Mesenchymal stem cell (in vitro differentiated cells and primary cell): Measurements from ENCODE around the gene RFX2.
A peak's percentile ranks its signal among the peaks of the same experiment; 100 is the strongest.

Experiments
- DNase-seq: peaks from one replicate; pipeline ENCODE4 v3.0.0-alpha.2; 2013
- H2AFZ ChIP-seq: one replicate; pipeline ENCODE4 v1.6.1; 2013; ENCODE audit warnings: low read depth, mild to moderate bottlenecking, control low read depth, inconsistent platforms, low read length, moderate library complexity
- H2AK5ac ChIP-seq: 2 replicates; pipeline ENCODE4 v1.6.1; 2013; ENCODE audit warnings: low read length, moderate library complexity, mild to moderate bottlenecking, inconsistent platforms; ENCODE audit not compliant: severe bottlenecking
- H2BK120ac ChIP-seq: one replicate; pipeline ENCODE4 v1.6.1; 2013; ENCODE audit warnings: low read depth, mild to moderate bottlenecking, inconsistent platforms, low read length, moderate library complexity
- H2BK12ac ChIP-seq, 2 experiments: one replicate each; pipeline ENCODE4 v1.6.1; 2013; ENCODE audit warnings: inconsistent platforms in 2 of 2, low read length in 2 of 2, mild to moderate bottlenecking in 2 of 2, moderate library complexity in 2 of 2, control low read depth in 1 of 2
- H2BK15ac ChIP-seq: one replicate; pipeline ENCODE4 v1.6.1; 2013; ENCODE audit warnings: mild to moderate bottlenecking, low read depth, inconsistent platforms; ENCODE audit not compliant: poor library complexity, severe bottlenecking
- H2BK5ac ChIP-seq: 2 replicates; pipeline ENCODE4 v1.6.1; 2013; ENCODE audit warnings: low read depth, mild to moderate bottlenecking, low read length, control low read depth, inconsistent platforms; ENCODE audit not compliant: poor library complexity, severe bottlenecking
- H3K14ac ChIP-seq, 2 experiments: one replicate each; pipeline ENCODE4 v1.6.1; 2013; ENCODE audit warnings: inconsistent platforms in 2 of 2, low read length in 2 of 2, control low read depth in 1 of 2, mild to moderate bottlenecking in 1 of 2, moderate library complexity in 1 of 2
- H3K18ac ChIP-seq, 2 experiments: one replicate each; pipeline ENCODE4 v1.6.1; 2013; ENCODE audit warnings: inconsistent platforms in 2 of 2, low read length in 2 of 2, control low read depth in 1 of 2, low read depth in 1 of 2, mild to moderate bottlenecking in 1 of 2
- H3K23ac ChIP-seq, 2 experiments: one replicate each; pipeline ENCODE4 v1.6.1; 2013; ENCODE audit warnings: inconsistent platforms in 2 of 2, low read length in 2 of 2, mild to moderate bottlenecking in 2 of 2, moderate library complexity in 2 of 2, control low read depth in 1 of 2
- H3K27ac ChIP-seq: 2 replicates; pipeline ENCODE4 v1.5.1; 2013; ENCODE audit warnings: mild to moderate bottlenecking, moderate library complexity, low read length, control low read depth, inconsistent platforms; ENCODE audit not compliant: poor library complexity, severe bottlenecking
- H3K27me3 ChIP-seq, 2 experiments: 2 replicates each; pipeline versions ENCODE4 v1.6.1 to v1.7.0; 2013; ENCODE audit warnings: low read length in 2 of 2, mild to moderate bottlenecking in 2 of 2, moderate library complexity in 2 of 2, control low read depth in 1 of 2, inconsistent platforms in 1 of 2; ENCODE audit not compliant: control insufficient read depth in 1 of 2, insufficient read depth in 1 of 2
- H3K36me3 ChIP-seq, 2 experiments: 2 replicates each; pipeline versions ENCODE4 v1.6.1 to v1.7.0; 2013; ENCODE audit warnings: low read length in 2 of 2, control low read depth in 1 of 2, inconsistent platforms in 1 of 2, low read depth in 1 of 2, mild to moderate bottlenecking in 1 of 2; ENCODE audit not compliant: insufficient read depth in 2 of 2, control insufficient read depth in 1 of 2
- H3K4ac ChIP-seq, 2 experiments: one replicate each; pipeline ENCODE4 v1.6.1; 2013; ENCODE audit warnings: inconsistent platforms in 2 of 2, low read length in 2 of 2, mild to moderate bottlenecking in 2 of 2, moderate library complexity in 2 of 2, control low read depth in 1 of 2, low read depth in 1 of 2
- H3K4me1 ChIP-seq: 2 replicates; pipeline ENCODE4 v1.6.1; 2013; ENCODE audit warnings: low read depth, low read length, control low read depth; ENCODE audit not compliant: control insufficient read depth, insufficient read depth
- H3K4me2 ChIP-seq: 2 replicates; pipeline ENCODE4 v1.6.1; 2013; ENCODE audit warnings: low read length, mild to moderate bottlenecking, inconsistent platforms; ENCODE audit not compliant: poor library complexity, severe bottlenecking
- H3K4me3 ChIP-seq, 2 experiments: 2 replicates each; pipeline versions ENCODE4 v1.5.1 to v1.7.0; 2013; ENCODE audit warnings: low read length in 2 of 2, mild to moderate bottlenecking in 2 of 2, control low read depth in 1 of 2, low read depth in 1 of 2; ENCODE audit not compliant: insufficient read depth in 1 of 2
- H3K79me1 ChIP-seq: replicated peaks from 2 replicates; pipeline ENCODE4 v1.6.1; 2013; ENCODE audit warnings: mild to moderate bottlenecking, control low read depth, low read length, inconsistent platforms; ENCODE audit not compliant: poor library complexity, severe bottlenecking
- H3K9ac ChIP-seq: 2 replicates; pipeline ENCODE4 v1.7.0; 2013; ENCODE audit warnings: mild to moderate bottlenecking, low read length, moderate library complexity
- H3K9me3 ChIP-seq: 2 replicates; pipeline ENCODE4 v1.7.0; 2013; ENCODE audit warnings: mild to moderate bottlenecking, low read length; ENCODE audit not compliant: control insufficient read depth
- H4K8ac ChIP-seq: one replicate; pipeline ENCODE4 v1.6.1; 2013; ENCODE audit warnings: inconsistent platforms, mild to moderate bottlenecking, low read length, moderate library complexity
- H4K91ac ChIP-seq: one replicate; pipeline ENCODE4 v1.6.1; 2013; ENCODE audit warnings: mild to moderate bottlenecking, low read length, inconsistent platforms
- whole genome bisulfite sequencing: methylation state at CpG from one replicate; pipeline ENCODE4 v1.1.7; 2013; ENCODE audit warnings: mixed read lengths; 5-methylcytosine and 5-hydroxymethylcytosine counted together

RFX2 gene

GRCh38 chr19:5953680-5954213 is 156.6 kb downstream of the RFX2 start:
- H3K14ac ChIP-seq = peak overlapping the region in 1 of 2 experiments; percentile 71
- H2AK5ac ChIP-seq = peak overlapping the region; percentile 37
- H3K4me2 ChIP-seq = no peak overlapping the region
- peak overlapping the region; percentile 56 for H4K8ac ChIP-seq
- peak overlapping the region; percentile 45 for H2BK120ac ChIP-seq
- DNase-seq = peak; percentile 30
- H3K18ac ChIP-seq = peak overlapping the region; percentile 30 to 91
- no peaks in the 10 kb centered on the region for H3K27me3 ChIP-seq
- H3K4me1 ChIP-seq = peaks cover 37% of the 10 kb centered on the region
- H3K36me3 ChIP-seq = peaks cover 21 to 27% of the 10 kb centered on the region in 2 experiments
- 85% methylated on average over 17 of the region's 17 CpGs for WGBS
- H3K23ac ChIP-seq = no peak overlapping the region
- H3K4ac ChIP-seq = peak overlapping the region; percentile 75 to 92
- peak overlapping the region; percentile 54 for H4K91ac ChIP-seq
- H2BK15ac ChIP-seq = no peak overlapping the region
- H3K4me3 ChIP-seq = peak overlapping the region in 1 of 2 experiments; percentile 58
- H3K27ac ChIP-seq = peak overlapping the region; percentile 41
- H3K9me3 ChIP-seq = no peaks in the 10 kb centered on the region
- H2AFZ ChIP-seq = no peak overlapping the region
- H3K79me1 ChIP-seq = peaks cover 42% of the 10 kb centered on the region
- H3K9ac ChIP-seq = peak overlapping the region; percentile 55
- H2BK12ac ChIP-seq = peak overlapping the region; percentile 78 to 93
- peak overlapping the region; percentile 36 for H2BK5ac ChIP-seq

- Histone ChIP-seq H3K4me3 (peak overlapping the region in 1 of 2 experiments; percentile 30), H3K23ac (no peak overlapping the region), H3K4me2 (no peak overlapping the region), H2BK12ac (no peak overlapping the region), H4K8ac (no peak overlapping the region), H3K27ac (no peak overlapping the region), H3K79me1 (peaks cover 42% of the 10 kb centered on the region), H2AFZ (no peak overlapping the region), H4K91ac (no peak overlapping the region), H3K9ac (peak overlapping the region; percentile 55), H2AK5ac (no peak overlapping the region), H2BK15ac (no peak overlapping the region), H3K27me3 (no peaks in the 10 kb centered on the region), H3K18ac (no peak overlapping the region), H3K4ac (peak overlapping the region in 1 of 2 experiments; percentile 24), H2BK120ac (no peak overlapping the region), H3K14ac (no peak overlapping the region), H3K4me1 (peaks cover 33% of the 10 kb centered on the region), H3K36me3 (peaks cover 20 to 21% of the 10 kb centered on the region in 2 experiments), H3K9me3 (no peaks in the 10 kb centered on the region), H2BK5ac (no peak overlapping the region)
- peak; percentile 45 for DNase-seq
- WGBS = 79% methylated on average over 4 of the region's 5 CpGs
Measured at GRCh38 chr19:5953030-5953589, 157.2 kb downstream of the RFX2 start.

GRCh38 chr19:5952193-5953029 is 157.9 kb downstream of the RFX2 start:
- no peaks in the 10 kb centered on the region for H3K27me3 ChIP-seq
- H3K79me1 ChIP-seq = peaks cover 46% of the 10 kb centered on the region
- peak overlapping the region; percentile 15 to 62 for H3K18ac ChIP-seq
- no peak overlapping the region for H2AK5ac ChIP-seq
- H2BK5ac ChIP-seq = no peak overlapping the region
- H3K9ac ChIP-seq = peak overlapping the region; percentile 55
- no peak overlapping the region for H3K27ac ChIP-seq
- WGBS = 89% methylated on average over 17 of the region's 18 CpGs
- no peak for DNase-seq
- H3K4me3 ChIP-seq = no peak overlapping the region
- peak overlapping the region in 1 of 2 experiments; percentile 62 for H3K14ac ChIP-seq
- peaks cover 33% of the 10 kb centered on the region for H3K4me1 ChIP-seq
- peak overlapping the region; percentile 73 for H2BK15ac ChIP-seq
- H3K23ac ChIP-seq = peak overlapping the region in 1 of 2 experiments; percentile 24
- no peak overlapping the region for H2BK120ac ChIP-seq
- no peak overlapping the region for H3K4ac ChIP-seq
- no peak overlapping the region for H3K4me2 ChIP-seq
- H3K36me3 ChIP-seq = peaks cover 17 to 26% of the 10 kb centered on the region in 2 experiments
- no peak overlapping the region for H4K91ac ChIP-seq
- peak overlapping the region in 1 of 2 experiments; percentile 10 for H2BK12ac ChIP-seq
- no peak overlapping the region for H4K8ac ChIP-seq
- no peak overlapping the region for H2AFZ ChIP-seq
- no peaks in the 10 kb centered on the region for H3K9me3 ChIP-seq

- Histone ChIP-seq H3K9ac (no peak overlapping the region), H3K18ac (peak overlapping the region in 1 of 2 experiments; percentile 11), H3K4ac (no peak overlapping the region), H2BK12ac (no peak overlapping the region), H3K4me2 (no peak overlapping the region), H3K4me3 (no peak overlapping the region), H3K4me1 (peaks cover 32% of the 10 kb centered on the region), H2BK5ac (no peak overlapping the region), H3K36me3 (peaks cover 17 to 32% of the 10 kb centered on the region in 2 experiments), H3K9me3 (no peaks in the 10 kb centered on the region), H2BK15ac (no peak overlapping the region), H3K27me3 (no peaks in the 10 kb centered on the region), H2AFZ (no peak overlapping the region), H2BK120ac (no peak overlapping the region), H3K23ac (no peak overlapping the region), H3K79me1 (peaks cover 49% of the 10 kb centered on the region), H2AK5ac (no peak overlapping the region), H4K8ac (no peak overlapping the region), H3K27ac (no peak overlapping the region), H4K91ac (no peak overlapping the region), H3K14ac (no peak overlapping the region)
- 83% methylated on average over 19 of the region's 19 CpGs for WGBS
- no peak for DNase-seq
Measured at GRCh38 chr19:5951338-5951861, 158.9 kb downstream of the RFX2 start.
